ENCODE data around the gene ALPK1.

The ALPK1 gene

GRCh38 chr4:112311516-112311915, 14.3 kb downstream of the ALPK1 start:
- no peak overlapping the region for H3K27ac ChIP-seq
- TF ChIP-seq ZFX (IDR thresholded peaks at IDR 0.05) (no peak), CTCF (conservative IDR thresholded peaks at IDR 0.05) (no peak)

GRCh38 chr4:112312610-112313239, 15.6 kb downstream of the ALPK1 start:
- no peak overlapping the region for H3K27ac ChIP-seq
- TF ChIP-seq CTCF (conservative IDR thresholded peaks at IDR 0.05) (no peak), ZFX (IDR thresholded peaks at IDR 0.05) (no peak)

GRCh38 chr4:112315446-112315845, 18.3 kb downstream of the ALPK1 start:
- no peak for TF ChIP-seq CTCF (conservative IDR thresholded peaks at IDR 0.05)
- TF ChIP-seq ZFX (IDR thresholded peaks at IDR 0.05), result no peak
- no peak overlapping the region for H3K27ac ChIP-seq

- TF ChIP-seq ZFX (IDR thresholded peaks at IDR 0.05) (no peak), CTCF (conservative IDR thresholded peaks at IDR 0.05) (no peak)
- H3K27ac ChIP-seq, result no peak overlapping the region
Observed at GRCh38 chr4:112316360-112316759, 19.2 kb downstream of the ALPK1 start.

GRCh38 chr4:112318239-112319142, 21.3 kb downstream of the ALPK1 start:
- TF ChIP-seq CTCF (conservative IDR thresholded peaks at IDR 0.05), result no peak
- TF ChIP-seq ZFX (IDR thresholded peaks at IDR 0.05), result no peak
- H3K27ac ChIP-seq, result no peak overlapping the region

- TF ChIP-seq ZFX (IDR thresholded peaks at IDR 0.05) (no peak), CTCF (conservative IDR thresholded peaks at IDR 0.05) (peak; percentile 92)
- H3K27ac ChIP-seq, result no peak overlapping the region
Observed at GRCh38 chr4:112321776-112322684, 24.9 kb downstream of the ALPK1 start.

All from C4-2B (cell line).